OCI-LY1 (cell line): ENCODE data around the gene FAM13A.

Experiments
- H2AFZ ChIP-seq: fragments of 200-600 bp; sonication (generic), shearing (Covaris generic); 2 replicates; pipeline ENCODE4 v1.6.0; 2014; ENCODE audit warnings: antibody characterized with exemption, mild to moderate bottlenecking, low read length
- H3F3A ChIP-seq: fragments of 200-600 bp; sonication (generic), shearing (Covaris generic); 2 replicates; pipeline ENCODE4 v1.6.0; 2014; ENCODE audit warnings: mild to moderate bottlenecking, antibody characterized with exemption, low read length, moderate library complexity; ENCODE audit not compliant: insufficient read depth
- H3K27ac ChIP-seq: fragments of 200-600 bp; sonication (generic); 2 replicates; pipeline ENCODE4 v1.5.1; 2014; ENCODE audit warnings: low read length, mixed run types, mild to moderate bottlenecking, low read depth; ENCODE audit not compliant: poor library complexity, severe bottlenecking
- H3K27me3 ChIP-seq: fragments of 200-600 bp; sonication (generic); 2 replicates; pipeline ENCODE4 v1.6.0; 2014; ENCODE audit warnings: antibody characterized with exemption, mild to moderate bottlenecking, low read length, moderate library complexity; ENCODE audit not compliant: insufficient read depth
- H3K36me3 ChIP-seq: fragments of 200-600 bp; sonication (generic); 2 replicates; pipeline ENCODE4 v1.6.1; 2014; ENCODE audit warnings: mild to moderate bottlenecking, antibody characterized with exemption, low read length, moderate library complexity, mixed read lengths; ENCODE audit not compliant: insufficient read depth
- H3K4me1 ChIP-seq: fragments of 200-600 bp; sonication (generic); 2 replicates; pipeline ENCODE4 v1.5.1; 2014; ENCODE audit warnings: mild to moderate bottlenecking, low read length, moderate library complexity; ENCODE audit not compliant: insufficient read depth, severe bottlenecking
- H3K4me2 ChIP-seq: fragments of 200-600 bp; sonication (generic), shearing (Covaris generic); 2 replicates; pipeline ENCODE4 v1.6.1; 2014; ENCODE audit warnings: low read length
- H3K4me3 ChIP-seq: fragments of 200-600 bp; sonication (generic); 2 replicates; pipeline ENCODE4 v1.5.1; 2014; ENCODE audit warnings: low read length, low read depth, mild to moderate bottlenecking, mixed read lengths; ENCODE audit not compliant: poor library complexity, severe bottlenecking
- H3K79me2 ChIP-seq: fragments of 200-600 bp; shearing (Covaris generic); 2 replicates; pipeline ENCODE4 v1.6.1; 2016; ENCODE audit warnings: mixed run types, low read length, mixed read lengths; ENCODE audit not compliant: insufficient read depth
- H3K9ac ChIP-seq: fragments of 200-600 bp; sonication (generic), shearing (Covaris generic); 2 replicates; pipeline ENCODE4 v1.6.1; 2014; ENCODE audit warnings: mild to moderate bottlenecking, low read length, mixed read lengths
- H3K9me2 ChIP-seq: fragments of 200-600 bp; sonication (generic), shearing (Covaris generic); 2 replicates; pipeline ENCODE4 v1.6.1; 2014; ENCODE audit warnings: low read depth, mild to moderate bottlenecking, low read length, mixed read lengths
- H3K9me3 ChIP-seq: fragments of 200-600 bp; shearing (Covaris generic); 2 replicates; pipeline ENCODE4 v1.6.1; 2014; ENCODE audit warnings: low read length, mixed read lengths
- H4K20me1 ChIP-seq: fragments of 200-600 bp; sonication (generic), shearing (Covaris generic); 2 replicates; pipeline ENCODE4 v1.6.0; 2016; ENCODE audit warnings: mild to moderate bottlenecking, low read length; ENCODE audit not compliant: insufficient read depth
- CTCF ChIP-seq: fragments of 200-600 bp; sonication (generic), shearing (Covaris generic); IDR thresholded peaks from 2 replicates; pipeline ENCODE4 v1.5.1; 2017; ENCODE audit warnings: mild to moderate bottlenecking, antibody characterized with exemption, low read length, moderate library complexity, mixed read lengths
- EZH2 ChIP-seq: fragments of 200-600 bp; sonication (generic), shearing (Covaris generic); IDR thresholded peaks from 2 replicates; pipeline ENCODE4 v1.8.0; 2017; ENCODE audit warnings: borderline replicate concordance, mixed run types, mild to moderate bottlenecking, antibody characterized with exemption, low read length, moderate library complexity, mixed read lengths

FAM13A gene

GRCh38 chr4:89100853-89101252 is 43.9 kb upstream of the FAM13A start:
- Histone ChIP-seq H3K9me3 (no peaks in the 10 kb centered on the region), H3K4me3 (no peak overlapping the region), H3F3A (no peaks in the 10 kb centered on the region), H3K4me2 (no peak overlapping the region), H3K9me2 (no peaks in the 10 kb centered on the region), H3K79me2 (no peaks in the 10 kb centered on the region), H2AFZ (no peak overlapping the region), H3K27me3 (no peaks in the 10 kb centered on the region), H4K20me1 (no peaks in the 10 kb centered on the region), H3K36me3 (no peaks in the 10 kb centered on the region), H3K9ac (no peak overlapping the region), H3K4me1 (no peaks in the 10 kb centered on the region), H3K27ac (no peak overlapping the region)
- TF ChIP-seq CTCF (no peak), EZH2 (no peak)

GRCh38 chr4:89099471-89099870 is 42.5 kb upstream of the FAM13A start:
- no peaks in the 10 kb centered on the region for H3K9me3 ChIP-seq
- H2AFZ ChIP-seq = no peak overlapping the region
- H3K4me3 ChIP-seq = no peak overlapping the region
- H3K4me2 ChIP-seq = no peak overlapping the region
- H3K9ac ChIP-seq = no peak overlapping the region
- no peaks in the 10 kb centered on the region for H3K4me1 ChIP-seq
- no peaks in the 10 kb centered on the region for H3K9me2 ChIP-seq
- no peaks in the 10 kb centered on the region for H3K79me2 ChIP-seq
- H3K27me3 ChIP-seq = no peaks in the 10 kb centered on the region
- H3K36me3 ChIP-seq = no peaks in the 10 kb centered on the region
- no peak for TF ChIP-seq CTCF
- H3K27ac ChIP-seq = no peak overlapping the region
- no peaks in the 10 kb centered on the region for H4K20me1 ChIP-seq
- H3F3A ChIP-seq = no peaks in the 10 kb centered on the region

GRCh38 chr4:89099034-89099433 is 42.0 kb upstream of the FAM13A start:
- Histone ChIP-seq H2AFZ (no peak overlapping the region), H3K4me2 (no peak overlapping the region), H3F3A (no peaks in the 10 kb centered on the region), H3K9me3 (no peaks in the 10 kb centered on the region), H4K20me1 (no peaks in the 10 kb centered on the region), H3K9me2 (no peaks in the 10 kb centered on the region), H3K36me3 (no peaks in the 10 kb centered on the region), H3K27ac (no peak overlapping the region), H3K79me2 (no peaks in the 10 kb centered on the region), H3K27me3 (no peaks in the 10 kb centered on the region), H3K9ac (no peak overlapping the region), H3K4me3 (no peak overlapping the region), H3K4me1 (no peaks in the 10 kb centered on the region)
- TF ChIP-seq EZH2 (no peak), CTCF (no peak)
